ENCODE measurements around the gene EEF2KMT.

The EEF2KMT gene

DNA sequence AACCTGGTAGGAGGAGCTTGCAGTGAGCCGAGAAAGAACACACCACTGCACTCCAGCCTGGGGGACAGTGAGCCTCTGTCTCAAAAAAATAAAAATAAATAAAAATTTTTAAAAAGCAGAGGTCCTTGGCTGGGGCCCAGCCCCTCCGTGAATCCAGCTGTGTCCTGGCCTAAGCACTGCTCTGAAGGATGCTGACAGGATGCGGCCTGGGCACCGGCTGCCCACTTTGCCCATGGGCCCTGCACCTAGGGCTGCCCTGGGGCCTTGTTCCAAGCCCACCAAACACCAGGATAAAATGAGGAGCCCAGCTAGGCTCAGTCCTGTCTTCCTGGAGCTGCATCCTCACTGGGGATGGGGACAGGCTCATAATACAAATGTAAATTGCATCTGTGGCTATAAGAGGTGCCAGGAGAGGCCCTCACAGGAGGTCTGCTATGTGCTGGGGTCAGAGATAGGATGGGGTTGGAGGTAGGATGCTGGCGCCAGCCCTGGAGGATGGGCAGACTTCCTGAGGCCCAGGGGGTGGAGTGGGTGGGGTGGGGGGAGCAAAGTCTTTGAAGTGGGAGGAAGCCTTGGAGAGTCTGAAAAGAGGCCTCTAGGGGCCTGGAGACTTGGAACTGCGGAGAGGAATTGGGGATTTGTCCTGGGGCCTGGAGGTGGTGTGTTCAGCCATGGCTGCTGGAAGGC, 38.1 kb downstream of the EEF2KMT start:
- no peak for TF ChIP-seq ZBTB7A (IDR thresholded peaks at IDR 0.05; ENCODE audit: low read depth)
- TF ChIP-seq EP300 (IDR thresholded peaks at IDR 0.05; ENCODE audit: borderline replicate concordance): no peak
- TF ChIP-seq CREB1 (IDR thresholded peaks at IDR 0.05; ENCODE audit: low read depth): no peak
- no peak for TF ChIP-seq TCF12 (IDR thresholded peaks at IDR 0.05; ENCODE audit: low read depth)
- TF ChIP-seq CEBPB (IDR thresholded peaks at IDR 0.05): no peak
- no peak for TF ChIP-seq EGR1 (IDR thresholded peaks at IDR 0.05)
- TF ChIP-seq, protein P1, sequence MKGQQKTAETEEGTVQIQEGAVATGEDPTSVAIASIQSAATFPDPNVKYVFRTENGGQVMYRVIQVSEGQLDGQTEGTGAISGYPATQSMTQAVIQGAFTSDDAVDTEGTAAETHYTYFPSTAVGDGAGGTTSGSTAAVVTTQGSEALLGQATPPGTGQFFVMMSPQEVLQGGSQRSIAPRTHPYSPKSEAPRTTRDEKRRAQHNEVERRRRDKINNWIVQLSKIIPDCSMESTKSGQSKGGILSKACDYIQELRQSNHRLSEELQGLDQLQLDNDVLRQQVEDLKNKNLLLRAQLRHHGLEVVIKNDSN (IDR thresholded peaks at IDR 0.05): no peak
- TF ChIP-seq, protein P2, sequence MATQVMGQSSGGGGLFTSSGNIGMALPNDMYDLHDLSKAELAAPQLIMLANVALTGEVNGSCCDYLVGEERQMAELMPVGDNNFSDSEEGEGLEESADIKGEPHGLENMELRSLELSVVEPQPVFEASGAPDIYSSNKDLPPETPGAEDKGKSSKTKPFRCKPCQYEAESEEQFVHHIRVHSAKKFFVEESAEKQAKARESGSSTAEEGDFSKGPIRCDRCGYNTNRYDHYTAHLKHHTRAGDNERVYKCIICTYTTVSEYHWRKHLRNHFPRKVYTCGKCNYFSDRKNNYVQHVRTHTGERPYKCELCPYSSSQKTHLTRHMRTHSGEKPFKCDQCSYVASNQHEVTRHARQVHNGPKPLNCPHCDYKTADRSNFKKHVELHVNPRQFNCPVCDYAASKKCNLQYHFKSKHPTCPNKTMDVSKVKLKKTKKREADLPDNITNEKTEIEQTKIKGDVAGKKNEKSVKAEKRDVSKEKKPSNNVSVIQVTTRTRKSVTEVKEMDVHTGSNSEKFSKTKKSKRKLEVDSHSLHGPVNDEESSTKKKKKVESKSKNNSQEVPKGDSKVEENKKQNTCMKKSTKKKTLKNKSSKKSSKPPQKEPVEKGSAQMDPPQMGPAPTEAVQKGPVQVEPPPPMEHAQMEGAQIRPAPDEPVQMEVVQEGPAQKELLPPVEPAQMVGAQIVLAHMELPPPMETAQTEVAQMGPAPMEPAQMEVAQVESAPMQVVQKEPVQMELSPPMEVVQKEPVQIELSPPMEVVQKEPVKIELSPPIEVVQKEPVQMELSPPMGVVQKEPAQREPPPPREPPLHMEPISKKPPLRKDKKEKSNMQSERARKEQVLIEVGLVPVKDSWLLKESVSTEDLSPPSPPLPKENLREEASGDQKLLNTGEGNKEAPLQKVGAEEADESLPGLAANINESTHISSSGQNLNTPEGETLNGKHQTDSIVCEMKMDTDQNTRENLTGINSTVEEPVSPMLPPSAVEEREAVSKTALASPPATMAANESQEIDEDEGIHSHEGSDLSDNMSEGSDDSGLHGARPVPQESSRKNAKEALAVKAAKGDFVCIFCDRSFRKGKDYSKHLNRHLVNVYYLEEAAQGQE (IDR thresholded peaks at IDR 0.05; ENCODE audit: low read depth): no peak
- no peak for TF ChIP-seq TEAD4 (IDR thresholded peaks at IDR 0.05)
- no peak for TF ChIP-seq NFIC (IDR thresholded peaks at IDR 0.05)
- TF ChIP-seq FOXM1 (IDR thresholded peaks at IDR 0.05; ENCODE audit: borderline replicate concordance, low read depth): no peak
- no peak for TF ChIP-seq TAF1 (IDR thresholded peaks at IDR 0.05; ENCODE audit: low read depth)
- TF ChIP-seq YY1 (IDR thresholded peaks at IDR 0.05; ENCODE audit: low read depth): no peak
- TF ChIP-seq RAD21 (IDR thresholded peaks at IDR 0.05; ENCODE audit: low read depth): no peak
- TF ChIP-seq, protein P3, sequence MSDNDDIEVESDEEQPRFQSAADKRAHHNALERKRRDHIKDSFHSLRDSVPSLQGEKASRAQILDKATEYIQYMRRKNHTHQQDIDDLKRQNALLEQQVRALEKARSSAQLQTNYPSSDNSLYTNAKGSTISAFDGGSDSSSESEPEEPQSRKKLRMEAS (IDR thresholded peaks at IDR 0.05): no peak

DNA sequence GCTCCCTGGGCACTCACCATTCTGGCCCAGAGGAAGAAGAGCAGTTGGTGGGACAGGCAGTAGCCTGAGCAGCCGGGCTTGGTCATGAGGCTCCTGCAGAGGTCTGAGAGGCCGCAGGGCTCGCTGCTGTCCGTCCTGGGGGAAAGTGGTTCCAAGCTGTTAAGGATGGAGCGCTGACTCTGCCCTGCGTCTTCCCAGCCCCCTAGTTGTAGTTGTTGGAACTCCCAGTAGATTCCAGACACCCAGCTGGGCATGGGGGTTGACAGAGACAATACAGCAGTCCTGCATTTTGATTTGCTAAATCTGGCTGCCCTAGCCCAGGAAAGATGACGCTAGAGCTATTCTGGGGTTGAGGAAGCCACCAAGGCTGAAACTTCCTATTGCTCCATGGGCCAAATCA, 39.1 kb downstream of the EEF2KMT start:
- no peak for TF ChIP-seq ZBTB7A (IDR thresholded peaks at IDR 0.05; ENCODE audit: low read depth)
- TF ChIP-seq TAF1 (IDR thresholded peaks at IDR 0.05; ENCODE audit: low read depth): no peak

DNA sequence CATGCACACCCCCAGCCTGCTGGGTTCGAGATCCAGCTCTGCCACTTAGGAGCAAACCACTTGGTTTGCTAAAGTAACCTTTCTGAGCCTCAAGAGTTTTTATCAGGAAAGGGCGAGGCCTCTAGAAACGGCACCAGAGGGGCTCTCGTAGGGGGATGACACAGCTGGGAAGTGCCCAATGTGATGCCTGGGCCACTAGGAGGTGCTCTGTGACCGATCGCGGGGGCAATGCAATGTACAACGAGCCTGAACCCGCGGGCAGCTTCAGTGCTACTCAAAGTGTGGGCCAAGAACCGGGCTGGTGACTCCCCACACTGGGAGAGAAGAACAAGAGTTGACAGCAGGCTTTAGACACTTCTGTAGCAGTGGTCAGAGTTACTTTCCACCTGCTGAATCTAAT, 41.2 kb downstream of the EEF2KMT start:
- TF ChIP-seq YY1 (IDR thresholded peaks at IDR 0.05; ENCODE audit: low read depth): no peak
- TF ChIP-seq EGR1 (IDR thresholded peaks at IDR 0.05): no peak
- TF ChIP-seq RAD21 (IDR thresholded peaks at IDR 0.05; ENCODE audit: low read depth): peak; percentile 77
- TF ChIP-seq, protein P3 (IDR thresholded peaks at IDR 0.05): no peak

DNA sequence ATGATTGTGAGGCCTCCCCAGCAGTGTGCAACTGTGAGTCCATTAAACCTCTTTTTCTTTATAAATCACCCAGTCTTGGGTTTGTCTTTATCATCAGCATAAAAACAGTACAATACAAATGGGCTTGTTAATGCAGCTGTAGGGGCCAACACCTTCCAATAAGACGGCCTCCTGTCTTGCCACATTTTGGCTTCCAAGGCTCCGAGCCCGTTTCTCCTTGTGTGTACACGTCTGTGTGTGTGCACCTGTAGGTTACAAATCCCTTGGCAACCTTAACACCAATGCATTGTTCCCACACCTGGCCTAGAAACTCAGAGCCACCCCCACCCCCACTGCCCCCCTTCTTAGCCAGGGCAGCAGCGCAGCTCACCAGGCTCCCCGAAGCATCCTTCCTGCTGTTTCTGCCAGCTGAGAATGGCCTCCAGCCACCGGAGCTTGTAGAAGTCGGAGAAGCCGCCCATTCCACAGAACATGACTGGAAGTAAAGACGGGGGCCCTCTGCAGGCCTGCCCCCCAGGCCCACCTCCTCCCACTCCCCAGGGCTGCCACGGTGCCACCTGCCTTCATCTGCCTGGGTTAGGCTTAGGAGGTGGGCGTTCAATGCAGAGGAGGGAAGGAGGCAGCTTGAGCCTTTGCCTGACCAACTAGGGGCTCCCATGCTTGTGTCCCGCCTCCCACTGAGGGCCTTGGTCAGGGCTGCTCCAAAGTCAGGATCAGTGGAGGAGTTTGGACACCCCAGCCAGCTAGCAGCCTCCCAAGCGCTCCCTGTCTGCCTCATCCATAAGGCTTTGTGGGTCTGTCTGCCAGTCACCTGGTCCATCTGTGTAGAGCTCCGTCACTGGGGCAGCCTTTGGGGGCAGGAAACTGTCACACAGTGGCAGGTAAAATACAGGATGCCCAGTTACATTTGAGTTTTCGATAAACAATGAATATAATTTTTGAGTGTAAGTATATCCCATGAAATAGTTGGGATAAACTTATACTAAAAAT, 42.4 kb downstream of the EEF2KMT start:
- TF ChIP-seq TCF12 (IDR thresholded peaks at IDR 0.05; ENCODE audit: low read depth): no peak
- no peak for TF ChIP-seq ZBTB7A (IDR thresholded peaks at IDR 0.05; ENCODE audit: low read depth)
- no peak for TF ChIP-seq CEBPB (IDR thresholded peaks at IDR 0.05)
- TF ChIP-seq, protein P2 (IDR thresholded peaks at IDR 0.05; ENCODE audit: low read depth): no peak
- no peak for TF ChIP-seq EGR1 (IDR thresholded peaks at IDR 0.05)
- TF ChIP-seq EP300 (IDR thresholded peaks at IDR 0.05; ENCODE audit: borderline replicate concordance): no peak
- no peak for TF ChIP-seq RAD21 (IDR thresholded peaks at IDR 0.05; ENCODE audit: low read depth)
- no peak for TF ChIP-seq CREB1 (IDR thresholded peaks at IDR 0.05; ENCODE audit: low read depth)
- TF ChIP-seq FOXM1 (IDR thresholded peaks at IDR 0.05; ENCODE audit: borderline replicate concordance, low read depth): no peak
- TF ChIP-seq, protein P1 (IDR thresholded peaks at IDR 0.05): no peak
- no peak for TF ChIP-seq TAF1 (IDR thresholded peaks at IDR 0.05; ENCODE audit: low read depth)
- TF ChIP-seq, protein P3 (IDR thresholded peaks at IDR 0.05): no peak
- TF ChIP-seq TEAD4 (IDR thresholded peaks at IDR 0.05): no peak
- TF ChIP-seq NFIC (IDR thresholded peaks at IDR 0.05): no peak
- no peak for TF ChIP-seq YY1 (IDR thresholded peaks at IDR 0.05; ENCODE audit: low read depth)

DNA sequence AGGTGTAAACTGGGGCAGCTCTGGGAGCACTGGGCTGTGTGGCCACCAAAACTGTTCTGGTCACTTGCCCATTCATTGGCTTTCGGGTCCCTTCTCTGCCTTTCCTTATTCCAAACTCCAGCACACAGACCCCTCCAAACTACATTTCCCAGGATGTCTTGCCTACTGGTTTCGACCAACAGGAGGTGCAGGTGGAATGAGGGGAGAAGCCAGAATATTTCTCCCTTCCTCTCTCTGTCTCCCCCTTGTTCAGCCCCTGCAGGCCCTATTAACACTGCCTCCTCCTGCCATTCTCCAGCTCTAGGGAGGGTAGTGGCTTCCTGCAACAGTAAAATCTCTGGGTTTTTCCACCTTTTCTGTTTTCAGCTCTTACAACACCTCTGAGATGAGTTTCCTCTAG, 50.7 kb downstream of the EEF2KMT start:
- no peak for TF ChIP-seq CREB1 (IDR thresholded peaks at IDR 0.05; ENCODE audit: low read depth)
- no peak for TF ChIP-seq EGR1 (IDR thresholded peaks at IDR 0.05)
- no peak for TF ChIP-seq NFIC (IDR thresholded peaks at IDR 0.05)
- TF ChIP-seq, protein P3 (IDR thresholded peaks at IDR 0.05): no peak

Data from Ishikawa (cell line).